Liver (tissue), 3 donors: Measurements from ENCODE around the gene HPCAL4.

ENCODE experiments used
- CTCF ChIP-seq: fragments of 150-350 bp; IDR thresholded peaks from 2 replicates; pipeline ENCODE4 v1.5.1; 2017; ENCODE audit warnings: improper control_type of control experiment, low read depth, low read length; ENCODE audit not compliant: missing input control
- GABPA ChIP-seq, 2 donors: IDR thresholded peaks in 1 of 2; conservative IDR thresholded peaks in 1 of 2; 2 replicates each; pipeline ENCODE4 v1.6.1; 2016; ENCODE audit warnings: antibody characterized with exemption in 2 of 2, mild to moderate bottlenecking in 1 of 2, moderate library complexity in 1 of 2
- RAD21 ChIP-seq, 2 donors: IDR thresholded peaks; 2 replicates each; pipeline ENCODE4 v1.6.1; 2016; ENCODE audit warnings: antibody characterized with exemption in 2 of 2, mild to moderate bottlenecking in 2 of 2
- donor health status: healthy.
- donor health status: healthy.

- no peak for TF ChIP-seq CTCF
- no peak for TF ChIP-seq RAD21 (IDR thresholded peaks at IDR 0.05)
- TF ChIP-seq GABPA (IDR thresholded peaks at IDR 0.05 in 1 of 2, conservative IDR thresholded peaks at IDR 0.05 in 1 of 2) = no peak
Observed at GRCh38 chr1:39733161-39733560, 41.9 kb upstream of the HPCAL4 start.
